Cardiac muscle cell (in vitro differentiated cells and primary cell): ENCODE results near the gene RFTN1. TPM values are rescaled to one million over a fixed set of nuclear protein-coding genes. Genes with fewer than 3 reads are reported as not detected.

Source experiments
- DNase-seq, 2 donors: peaks; one replicate each; pipeline versions ENCODE4 v3.0.0 to v3.0.0-alpha.2; 2010 to 2017; ENCODE audit warnings: low read depth in 1 of 2, low spot score in 1 of 2
- H3K27ac ChIP-seq: fragments of 200-600 bp; sonication (generic); 2 replicates; pipeline ENCODE4 v1.5.1; 2016
- H3K27me3 ChIP-seq: fragments of 200-600 bp; sonication (generic); 2 replicates; pipeline ENCODE4 v1.6.0; 2016; ENCODE audit warnings: control low read depth
- H3K36me3 ChIP-seq: fragments of 200-600 bp; sonication (generic); 2 replicates; pipeline ENCODE4 v1.5.1; 2016; ENCODE audit warnings: control low read depth
- H3K4me1 ChIP-seq: fragments of 200-600 bp; sonication (generic); 2 replicates; pipeline ENCODE4 v1.8.1; 2017; ENCODE audit warnings: low read depth, mild to moderate bottlenecking, mixed run types
- H3K4me3 ChIP-seq: fragments of 200-600 bp; sonication (generic); 2 replicates; pipeline ENCODE4 v1.5.1; 2016; ENCODE audit warnings: mild to moderate bottlenecking
- H3K9me3 ChIP-seq: fragments of 200-600 bp; sonication (generic); 2 replicates; pipeline ENCODE4 v1.5.1; 2017; ENCODE audit warnings: low read depth, mild to moderate bottlenecking, control low read depth
- CTCF ChIP-seq: IDR thresholded peaks from 2 replicates; pipeline ENCODE4 v1.5.1; 2012; ENCODE audit warnings: low read depth, mild to moderate bottlenecking, low read length
- polyA plus RNA-seq: library from polyadenylated mRNA; unstranded; fragments of >200 nt; fragmentation: Nextera tagmentation; extraction: Ambion mirVana; gene quantifications from 2 replicates; pipeline ENCODE4 v1.2.1, GENCODE V29; 2016
- total RNA-seq: library from RNA; depleted of rRNA; stranded (reverse); fragments of >200 nt; gene quantifications from 2 replicates; pipeline ENCODE4 v1.2.3, GENCODE V29; 2016

Gene RFTN1
- total and polyA plus RNA-seq, 2 experiments from 2014 or later, result 30.6 to 42.4 TPM

GRCh38 chr3:16381426-16381825, 132.1 kb downstream of the RFTN1 start:
- no peak overlapping the region for H3K4me3 ChIP-seq

DNA sequence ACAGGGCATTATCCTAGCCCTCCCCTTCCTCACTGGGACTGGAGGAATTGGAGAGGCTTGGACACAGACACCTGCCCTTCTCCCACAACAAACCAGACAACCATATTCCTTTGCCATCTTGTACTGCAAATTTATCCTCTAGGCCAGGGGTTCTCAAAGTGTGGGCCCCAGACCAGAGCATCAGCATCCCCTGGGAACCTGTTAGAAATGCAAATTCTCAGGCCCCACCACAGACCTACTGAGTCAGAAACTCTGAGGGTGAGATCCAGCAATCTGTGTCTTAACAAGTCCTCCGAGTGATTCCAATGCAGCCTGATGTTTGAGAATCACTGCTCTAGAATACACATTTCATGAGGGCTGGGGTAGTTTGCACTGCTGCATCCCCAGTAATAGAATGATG, 133.1 kb downstream of the RFTN1 start:
- no peaks in the 10 kb centered on the region for H3K9me3 ChIP-seq
- peaks cover 5% of the 10 kb centered on the region for H3K4me1 ChIP-seq
- no peak for DNase-seq

More at GRCh38 chr3:16381426-16381825, 132.1 kb downstream of the RFTN1 start:
- no peaks in the 10 kb centered on the region for H3K27me3 ChIP-seq
- TF ChIP-seq CTCF, result no peak
- no peak overlapping the region for H3K27ac ChIP-seq
- H3K4me1 ChIP-seq, result peaks cover 4% of the 10 kb centered on the region
- no peak for DNase-seq
- H3K36me3 ChIP-seq, result no peaks in the 10 kb centered on the region
- H3K9me3 ChIP-seq, result no peaks in the 10 kb centered on the region

GRCh38 chr3:16379838-16380237, 133.7 kb downstream of the RFTN1 start:
- Histone ChIP-seq H3K27ac (no peak overlapping the region), H3K4me1 (peaks cover 6% of the 10 kb centered on the region), H3K27me3 (no peaks in the 10 kb centered on the region), H3K9me3 (no peaks in the 10 kb centered on the region), H3K4me3 (no peak overlapping the region), H3K36me3 (no peaks in the 10 kb centered on the region)
- DNase-seq, result no peak
- TF ChIP-seq CTCF, result no peak

More for the DNA sequence above, 133.1 kb downstream of the RFTN1 start:
- Histone ChIP-seq H3K36me3 (no peaks in the 10 kb centered on the region), H3K27ac (no peak overlapping the region), H3K27me3 (no peaks in the 10 kb centered on the region), H3K4me3 (no peak overlapping the region)
- no peak for TF ChIP-seq CTCF

GRCh38 chr3:16378920-16379319, 134.6 kb downstream of the RFTN1 start:
- Histone ChIP-seq H3K36me3 (no peaks in the 10 kb centered on the region), H3K4me3 (no peak overlapping the region), H3K9me3 (no peaks in the 10 kb centered on the region), H3K27me3 (no peaks in the 10 kb centered on the region), H3K27ac (no peak overlapping the region), H3K4me1 (peaks cover 12% of the 10 kb centered on the region)
- no peak for DNase-seq
- no peak for TF ChIP-seq CTCF

DNA sequence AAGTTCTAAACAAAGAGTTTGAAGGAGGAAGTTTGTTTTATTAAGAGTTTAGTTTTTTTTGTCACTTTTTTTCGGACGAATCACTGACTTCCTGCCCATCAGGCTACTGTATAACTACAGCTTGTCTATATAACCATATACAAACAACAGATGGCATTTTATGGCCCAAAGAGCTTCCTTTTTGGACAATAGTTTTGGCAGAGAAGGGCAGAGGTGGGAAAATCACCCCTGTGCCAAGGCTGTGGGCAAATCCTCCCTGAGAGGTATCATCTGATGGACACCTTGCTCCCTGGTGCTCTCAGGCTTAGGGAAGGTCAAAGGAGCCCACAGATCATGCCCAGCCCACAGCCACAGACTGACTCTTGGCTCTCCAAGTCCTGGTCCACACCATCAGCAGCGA, 135.1 kb downstream of the RFTN1 start:
- no peaks in the 10 kb centered on the region for H3K27me3 ChIP-seq
- H3K4me3 ChIP-seq, result no peak overlapping the region
- no peak overlapping the region for H3K27ac ChIP-seq
- H3K9me3 ChIP-seq, result no peaks in the 10 kb centered on the region
- TF ChIP-seq CTCF, result no peak
- no peak for DNase-seq
- peaks cover 12% of the 10 kb centered on the region for H3K4me1 ChIP-seq
- no peaks in the 10 kb centered on the region for H3K36me3 ChIP-seq

DNA sequence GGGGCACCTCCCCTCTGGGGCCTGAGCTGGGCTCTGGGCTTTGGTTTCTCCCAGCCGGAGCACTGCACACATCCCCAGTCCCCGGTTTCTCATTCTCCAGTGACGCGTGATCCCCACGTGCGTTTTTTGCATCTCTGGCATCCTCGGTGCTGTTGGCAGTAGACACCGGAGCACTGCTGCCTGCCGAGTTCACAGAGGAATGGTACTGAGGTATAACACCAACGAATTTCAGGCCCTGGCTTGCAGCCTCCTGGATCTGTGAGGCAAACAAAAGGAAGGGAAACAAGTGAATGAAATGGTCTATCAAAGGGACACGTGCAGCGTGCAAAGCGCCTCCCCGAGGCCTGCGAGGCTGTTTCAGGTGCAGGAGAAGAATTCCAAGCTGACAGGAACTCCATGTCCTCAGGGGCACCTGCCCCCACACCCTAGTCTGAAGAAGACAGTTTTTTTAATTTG, 135.6 kb downstream of the RFTN1 start:
- Histone ChIP-seq H3K4me3 (no peak overlapping the region), H3K27me3 (no peaks in the 10 kb centered on the region), H3K9me3 (no peaks in the 10 kb centered on the region), H3K4me1 (peaks cover 12% of the 10 kb centered on the region), H3K36me3 (no peaks in the 10 kb centered on the region), H3K27ac (no peak overlapping the region)
- TF ChIP-seq CTCF, result no peak
- DNase-seq, result no peak
